T-cell (primary cell): ENCODE results near the gene OR7C1. TPM values are rescaled to one million over a fixed set of nuclear protein-coding genes. Genes with fewer than 3 reads are reported as not detected.
"Not testable (repeated sequence)": the region's sequence is repeated elsewhere in the genome, so short reads cannot be mapped to it uniquely, and the experiment has no call there.

ENCODE experiments used
- ATAC-seq, 4 experiments: fragments of 200-7000 bp in 3 of 4; fragments of 150-1000 bp in 1 of 4; cut with Tn5 transposase; replicated peaks in 1 of 4; 1 replicate in 3 of 4; 2 replicates in 1 of 4; pipeline ENCODE4 v1.10.0; 2021; ENCODE audit warnings: moderate library complexity in 3 of 4, mild to moderate bottlenecking in 2 of 4, moderate number of reproducible peaks in 1 of 4
- CTCF ChIA-PET, 2 donors: fragments of 300-600 bp; sonication (Branson Sonifier 250); formaldehyde crosslinking; loops; one replicate each; lab custom pipeline; 2022; ENCODE audit warnings: antibody characterized with exemption in 2 of 2; lab: Charles Lee
- POLR2A ChIA-PET, 2 donors: fragments of 300-600 bp; sonication (Branson Sonifier 250); formaldehyde crosslinking; loops; one replicate each; lab custom pipeline; 2022; ENCODE audit warnings: antibody characterized with exemption in 2 of 2; lab: Charles Lee
- DNase-seq, 35 experiments: peaks; one replicate each; pipeline versions ENCODE4 v3.0.0 to v3.0.0-alpha.2; 2013 to 2023
- H3K27ac ChIP-seq: one replicate; pipeline ENCODE4 v1.5.1; 2013; ENCODE audit warnings: low read length
- H3K27me3 ChIP-seq, 2 experiments: replicated peaks in 1 of 2; 1 replicate in 1 of 2; 2 replicates in 1 of 2; pipeline versions ENCODE4 v1.6.1 to v1.7.0; 2013; ENCODE audit warnings: low read length in 1 of 2, mixed read lengths in 1 of 2; ENCODE audit not compliant: control insufficient read depth in 2 of 2, insufficient read depth in 2 of 2; ENCODE audit errors: extremely low read depth in 1 of 2
- H3K36me3 ChIP-seq, 2 donors: 1 replicate in 1 of 2; 2 replicates in 1 of 2; pipeline versions ENCODE4 v1.6.1 to v1.7.0; 2013; ENCODE audit warnings: low read length in 1 of 2; ENCODE audit not compliant: control insufficient read depth in 2 of 2, insufficient read depth in 1 of 2; ENCODE audit errors: extremely low read depth in 1 of 2
- H3K4me1 ChIP-seq, 2 experiments: 1 replicate in 1 of 2; 2 replicates in 1 of 2; pipeline versions ENCODE4 v1.6.1 to v1.7.0; 2013; ENCODE audit warnings: low read length in 2 of 2, mixed read lengths in 1 of 2; ENCODE audit not compliant: insufficient read depth in 2 of 2, control insufficient read depth in 1 of 2; ENCODE audit errors: extremely low read depth in 1 of 2
- H3K4me3 ChIP-seq, 2 donors: 1 replicate in 1 of 2; 2 replicates in 1 of 2; pipeline versions ENCODE4 v1.5.1 to v1.7.0; 2013; ENCODE audit warnings: mild to moderate bottlenecking in 2 of 2, low read length in 1 of 2, moderate library complexity in 1 of 2; ENCODE audit not compliant: control insufficient read depth in 1 of 2; ENCODE audit errors: extremely low read depth in 1 of 2
- H3K9me3 ChIP-seq: 2 replicates; pipeline ENCODE4 v1.7.0; 2013
- H3K27ac Mint-ChIP-seq, 2 donors: one replicate each; pipeline ENCODE4 v1.8.0; 2020 to 2021; ENCODE audit warnings: mild to moderate bottlenecking in 2 of 2, mixed read lengths in 2 of 2
- H3K27me3 Mint-ChIP-seq, 2 donors: one replicate each; pipeline ENCODE4 v1.8.0; 2021 to 2022; ENCODE audit warnings: mixed read lengths in 2 of 2
- H3K36me3 Mint-ChIP-seq: one replicate; pipeline ENCODE4 v1.8.0; 2021; ENCODE audit warnings: mixed read lengths
- H3K4me1 Mint-ChIP-seq, 3 donors: one replicate each; pipeline ENCODE4 v1.8.0; 2020 to 2022; ENCODE audit warnings: mixed read lengths in 3 of 3, mild to moderate bottlenecking in 1 of 3
- H3K4me3 Mint-ChIP-seq, 3 donors: one replicate each; pipeline ENCODE4 v1.8.0; 2020 to 2022; ENCODE audit warnings: mild to moderate bottlenecking in 3 of 3, mixed read lengths in 3 of 3, moderate library complexity in 3 of 3
- H3K9me3 Mint-ChIP-seq, 3 donors: one replicate each; pipeline ENCODE4 v1.8.0; 2020 to 2022; ENCODE audit warnings: mixed read lengths in 3 of 3
- WGBS: methylation state at CpG from one replicate; pipeline ENCODE4 v1.1.5; 2013; ENCODE audit warnings: missing lambda C conversion rate; ENCODE audit not compliant: insufficient coverage; 5-methylcytosine and 5-hydroxymethylcytosine counted together
- total RNA-seq, 35 experiments: library from RNA in 6 of 35; stranded (reverse) in 6 of 35; fragments of 120-200 nt in 1 of 35; gene quantifications; one replicate each; pipeline versions ENCODE4 v1.2.1 to v1.2.4 and lab custom pipeline; 2013 to 2026

OR7C1 gene
- total RNA-seq, 5 donors from 2014 or later (not counting 1 experiment from before 2014, with no cell fraction given), result not detected

DNA sequence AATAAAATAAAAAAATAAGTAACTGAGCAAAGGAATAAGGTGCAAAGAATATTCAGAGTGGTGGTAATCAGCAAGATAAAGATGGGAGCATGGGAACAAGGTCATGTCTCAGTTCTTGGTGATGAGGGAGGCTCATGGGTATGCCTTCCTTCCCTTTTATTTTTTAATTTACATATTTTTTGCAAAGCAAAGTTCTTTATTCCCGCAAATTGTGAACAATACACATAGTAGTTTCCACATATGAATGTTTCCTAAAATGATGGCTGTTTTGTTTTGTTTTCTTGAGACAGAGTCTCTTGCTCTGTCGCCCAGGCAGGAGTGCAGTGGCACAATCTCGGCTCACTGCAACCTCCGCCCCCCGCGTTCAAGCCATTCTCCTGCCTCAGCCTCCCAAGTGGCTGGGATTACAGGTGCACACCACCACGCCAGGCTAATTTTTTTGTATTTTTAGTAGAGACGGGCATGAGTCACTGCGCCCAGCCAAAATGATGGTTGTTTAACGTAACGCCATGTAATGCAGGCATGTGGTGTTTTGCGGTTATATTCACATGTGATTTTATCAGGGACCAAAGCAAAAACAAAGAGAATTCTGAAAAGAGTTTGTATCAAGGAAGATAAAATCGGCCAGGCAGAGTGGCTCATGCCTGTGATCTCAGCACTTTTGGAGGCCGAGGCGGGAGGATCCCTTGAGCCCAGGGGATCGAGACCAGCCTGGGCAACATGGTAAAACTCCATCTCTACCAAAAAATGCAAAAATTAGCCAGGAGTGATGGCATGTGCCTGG is 52.2 kb downstream of the OR7C1 start:
- Histone ChIP-seq H3K9me3 (no peaks in the 10 kb centered on the region), H3K4me3 (no peak overlapping the region), H3K27ac (no peak overlapping the region), H3K4me1 (peaks cover 0 to 20% of the 10 kb centered on the region in 2 experiments), H3K36me3 (no peaks in the 10 kb centered on the region), H3K27me3 (peaks cover 0 to 51% of the 10 kb centered on the region in 2 experiments)
- Mint-ChIP-seq H3K36me3 (no peaks in the 10 kb centered on the region), H3K27me3 (peaks cover 19 to 40% of the 10 kb centered on the region in 2 donors), H3K4me3 (no peak overlapping the region), H3K4me1 (peaks cover 16 to 22% (median 19%) of the 10 kb centered on the region in 3 donors), H3K9me3 (no peaks in the 10 kb centered on the region), H3K27ac (no peak overlapping the region)
- ATAC-seq (no peak), DNase-seq (no peak)
- ChIA-PET CTCF (no interaction called here), POLR2A (no interaction called here)
- 86% methylated on average over 11 of the region's 16 CpGs for WGBS

DNA sequence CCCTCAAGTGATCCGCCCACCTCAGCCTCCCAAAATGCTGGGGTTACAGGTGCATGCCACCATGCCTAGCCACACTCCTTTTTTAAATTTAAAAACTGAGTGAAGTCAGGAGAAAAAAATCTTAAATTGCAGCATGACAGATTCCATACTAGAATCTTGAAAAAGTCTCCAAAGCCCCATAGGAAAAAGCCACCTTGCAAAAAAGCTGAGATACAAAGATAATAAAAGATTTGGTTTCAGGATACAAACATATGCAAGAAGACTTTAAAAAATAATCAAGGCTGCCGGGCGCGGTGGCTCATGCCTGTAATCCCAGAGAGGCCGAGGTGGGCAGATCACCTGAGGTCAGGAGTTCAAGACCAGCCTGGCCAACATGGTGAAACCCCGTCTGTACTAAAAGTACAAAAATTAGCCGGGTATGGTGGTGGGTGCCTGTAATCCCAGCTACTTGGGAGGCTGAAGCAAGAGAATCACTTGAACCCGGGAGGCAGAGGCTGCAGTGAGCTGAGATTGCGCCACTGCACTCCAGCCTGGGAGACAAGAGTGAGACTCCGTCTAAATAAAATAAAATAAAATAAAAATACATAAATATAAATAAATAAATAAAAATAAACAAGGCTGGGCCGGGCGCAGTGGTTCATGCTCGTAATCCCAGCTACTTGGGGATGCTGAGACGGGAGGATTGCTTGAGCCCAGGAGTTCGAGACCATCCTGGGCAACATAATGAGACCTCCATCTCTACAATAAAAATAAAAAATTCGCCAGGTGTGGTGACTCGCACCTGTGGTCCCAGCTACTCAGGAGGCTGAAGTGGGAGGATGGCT is 53.1 kb downstream of the OR7C1 start:
- H3K9me3 Mint-ChIP-seq, ATAC-seq, H3K4me3 ChIP-seq, H3K4me3 Mint-ChIP-seq, H3K36me3 ChIP-seq, H3K27ac ChIP-seq, DNase-seq, H3K36me3 Mint-ChIP-seq, CTCF ChIA-PET, H3K27ac Mint-ChIP-seq, H3K9me3 ChIP-seq: not testable (repeated sequence)
- Histone ChIP-seq H3K4me1 (peaks cover 0 to 18% of the 10 kb centered on the region in 2 experiments), H3K27me3 (peaks cover 0 to 48% of the 10 kb centered on the region in 2 experiments)
- POLR2A ChIA-PET, result interaction anchor here in 1 of 2 donors (0.7 kb wide), 1 partner anchor 97 kb away, joined by 6 read pairs; no protein-coding TSS in a partner anchor
- 93% methylated on average over 8 of the region's 17 CpGs for WGBS
- H3K27me3 Mint-ChIP-seq, result peaks cover 22 to 44% of the 10 kb centered on the region in 2 donors
- peaks cover 16 to 21% (median 16%) of the 10 kb centered on the region in 3 donors for H3K4me1 Mint-ChIP-seq

DNA sequence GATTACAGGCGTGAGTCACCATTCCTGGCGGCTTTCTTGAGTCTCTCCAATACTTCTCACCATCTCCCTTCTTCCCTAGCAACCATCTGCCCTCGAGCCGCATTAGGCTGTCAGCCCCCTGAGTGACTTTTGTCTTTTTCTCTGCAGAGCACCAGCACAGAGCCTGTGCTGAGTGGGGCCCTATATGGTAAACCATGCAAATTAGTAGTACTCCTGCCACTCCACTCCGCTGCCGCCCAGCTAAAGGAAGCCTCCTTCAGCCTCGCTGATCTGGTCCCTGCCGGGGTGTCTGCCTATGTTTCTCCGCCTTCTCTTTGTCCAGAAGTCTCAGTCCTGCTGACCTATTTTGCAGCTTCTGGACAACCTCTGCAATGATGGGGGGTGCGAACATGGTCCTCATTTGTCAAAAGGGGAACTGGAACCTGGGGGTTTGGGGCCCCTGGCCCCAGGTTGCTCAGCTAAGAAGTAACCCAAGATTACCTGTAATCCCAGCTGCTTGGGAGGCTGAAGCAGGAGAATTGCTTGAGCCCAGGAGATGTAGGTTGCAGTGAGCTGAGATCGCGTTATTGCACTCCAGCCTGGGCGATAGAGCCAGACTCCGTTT is 54.3 kb downstream of the OR7C1 start:
- H3K4me1 Mint-ChIP-seq, result peaks cover 16 to 21% (median 18%) of the 10 kb centered on the region in 3 donors
- H3K4me3 Mint-ChIP-seq, H3K36me3 Mint-ChIP-seq, H3K27ac Mint-ChIP-seq, H3K36me3 ChIP-seq, H3K9me3 Mint-ChIP-seq, H3K27ac ChIP-seq, CTCF ChIA-PET, H3K9me3 ChIP-seq, ATAC-seq, DNase-seq, H3K4me3 ChIP-seq: not testable (repeated sequence)
- 84% methylated on average over 3 of the region's 14 CpGs for WGBS
- Histone ChIP-seq H3K4me1 (peaks cover 3 to 18% of the 10 kb centered on the region in 2 experiments), H3K27me3 (peaks cover 0 to 49% of the 10 kb centered on the region in 2 experiments)
- POLR2A ChIA-PET, result interaction anchor here in 1 of 2 donors (0.7 kb wide), 1 partner anchor 96 kb away, joined by 6 read pairs; no protein-coding TSS in a partner anchor
- peaks cover 22 to 49% of the 10 kb centered on the region in 2 donors for H3K27me3 Mint-ChIP-seq

DNA sequence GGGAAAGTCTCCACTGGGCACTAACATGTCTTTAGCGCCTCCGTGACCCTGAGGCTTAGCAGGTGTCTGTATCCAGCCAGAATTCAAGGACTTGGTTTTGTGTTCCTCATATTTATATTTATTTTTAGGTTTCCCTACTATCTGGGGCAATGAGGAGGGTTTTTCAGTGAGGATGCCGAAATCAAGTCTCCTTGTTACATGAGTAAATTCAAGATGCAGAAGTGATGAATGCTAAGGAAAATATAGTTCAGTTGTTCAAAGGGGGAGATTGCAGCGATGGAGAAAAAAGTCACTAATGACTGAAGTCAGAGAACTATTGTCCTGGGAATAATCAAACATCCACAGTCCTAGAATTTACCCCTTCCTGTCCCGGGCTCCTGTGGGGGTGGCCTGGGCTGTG is 55.8 kb downstream of the OR7C1 start:
- H3K4me1 ChIP-seq, result peaks cover 3 to 21% of the 10 kb centered on the region in 2 experiments
- POLR2A ChIA-PET, result no interaction called here
- ATAC-seq (no peak), DNase-seq (no peak)
- peaks cover 17 to 48% of the 10 kb centered on the region in 2 donors for H3K27me3 Mint-ChIP-seq
- H3K4me1 Mint-ChIP-seq, result peaks cover 11 to 18% (median 17%) of the 10 kb centered on the region in 3 donors
- H3K9me3 ChIP-seq, result no peaks in the 10 kb centered on the region
- no peaks in the 10 kb centered on the region for H3K36me3 Mint-ChIP-seq
- H3K27me3 ChIP-seq, result peaks cover 0 to 50% of the 10 kb centered on the region in 2 experiments
- no peak overlapping the region for H3K4me3 Mint-ChIP-seq
- H3K27ac ChIP-seq, result no peak overlapping the region
- H3K27ac Mint-ChIP-seq, result no peak overlapping the region
- H3K4me3 ChIP-seq, result no peak overlapping the region
- 50% methylated on average over 1 of the region's 5 CpGs for WGBS
- no peaks in the 10 kb centered on the region for H3K9me3 Mint-ChIP-seq
- H3K36me3 ChIP-seq, result no peaks in the 10 kb centered on the region
- CTCF ChIA-PET, result no interaction called here

DNA sequence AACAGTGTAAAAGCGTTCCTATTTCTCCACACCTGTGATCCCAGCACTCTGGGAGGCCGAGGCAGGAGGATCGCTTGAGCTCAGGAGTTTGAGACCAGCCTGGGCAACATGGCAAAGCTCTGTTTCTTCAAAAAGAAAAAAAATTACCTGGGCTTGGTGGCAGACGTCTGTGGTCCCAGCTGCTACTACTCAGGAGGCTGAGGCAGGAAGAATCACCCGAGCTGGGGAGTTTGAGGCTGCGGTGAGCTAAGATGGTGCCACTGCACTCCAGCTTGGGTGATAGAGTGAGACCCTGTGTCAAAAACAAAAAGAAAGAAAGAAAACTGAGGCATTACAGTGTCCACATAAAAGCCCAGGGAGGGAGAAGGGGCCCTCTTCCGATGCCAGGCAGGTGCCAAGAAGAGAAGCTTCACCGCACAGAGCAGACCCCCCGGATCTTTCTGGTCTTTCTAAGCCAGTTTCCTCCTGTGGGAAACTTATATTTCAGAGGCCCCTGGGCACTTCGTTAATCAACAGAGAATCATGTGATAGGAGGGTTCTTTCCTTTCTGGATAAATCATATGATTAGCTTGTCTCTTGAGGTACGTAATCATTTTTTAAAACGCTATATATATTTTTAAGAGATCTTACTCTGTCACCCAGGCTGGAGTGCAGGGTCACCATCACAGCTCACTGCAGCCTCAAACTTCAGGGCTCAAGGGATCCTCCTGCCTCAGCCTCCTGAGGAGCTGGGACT is 56.7 kb downstream of the OR7C1 start, which contains the start of gene ADGRE2:
Gene ADGRE2, minus strand, starts transcription at position 451 of the 736 bp plus-strand sequence. CDS start 1,804 bp downstream, outside the sequence.
- Mint-ChIP-seq H3K27me3 (peaks cover 23 to 53% of the 10 kb centered on the region in 2 donors), H3K4me1 (peaks cover 11 to 18% (median 17%) of the 10 kb centered on the region in 3 donors)
- H3K4me3 Mint-ChIP-seq, H3K27ac ChIP-seq, H3K36me3 ChIP-seq, ATAC-seq, CTCF ChIA-PET, H3K4me3 ChIP-seq, H3K27ac Mint-ChIP-seq, DNase-seq, H3K9me3 ChIP-seq, POLR2A ChIA-PET, H3K9me3 Mint-ChIP-seq, H3K36me3 Mint-ChIP-seq: not testable (repeated sequence)
- Histone ChIP-seq H3K27me3 (peaks cover 0 to 56% of the 10 kb centered on the region in 2 experiments), H3K4me1 (peaks cover 3 to 21% of the 10 kb centered on the region in 2 experiments)
- 27% methylated on average over 3 of the region's 12 CpGs for WGBS
